Ramos (cell line): Measurements from ENCODE around the gene MAST4.

Source experiments
- in situ Hi-C: fragments of 300-500 bp; cut with MboI; formaldehyde crosslinking; loops from one replicate; pipeline ENCODE4 v1.14.3; 2022; ENCODE audit warnings: low sequenced_read_pairs; ENCODE audit not compliant: unreplicated experiment

The MAST4 gene

DNA sequence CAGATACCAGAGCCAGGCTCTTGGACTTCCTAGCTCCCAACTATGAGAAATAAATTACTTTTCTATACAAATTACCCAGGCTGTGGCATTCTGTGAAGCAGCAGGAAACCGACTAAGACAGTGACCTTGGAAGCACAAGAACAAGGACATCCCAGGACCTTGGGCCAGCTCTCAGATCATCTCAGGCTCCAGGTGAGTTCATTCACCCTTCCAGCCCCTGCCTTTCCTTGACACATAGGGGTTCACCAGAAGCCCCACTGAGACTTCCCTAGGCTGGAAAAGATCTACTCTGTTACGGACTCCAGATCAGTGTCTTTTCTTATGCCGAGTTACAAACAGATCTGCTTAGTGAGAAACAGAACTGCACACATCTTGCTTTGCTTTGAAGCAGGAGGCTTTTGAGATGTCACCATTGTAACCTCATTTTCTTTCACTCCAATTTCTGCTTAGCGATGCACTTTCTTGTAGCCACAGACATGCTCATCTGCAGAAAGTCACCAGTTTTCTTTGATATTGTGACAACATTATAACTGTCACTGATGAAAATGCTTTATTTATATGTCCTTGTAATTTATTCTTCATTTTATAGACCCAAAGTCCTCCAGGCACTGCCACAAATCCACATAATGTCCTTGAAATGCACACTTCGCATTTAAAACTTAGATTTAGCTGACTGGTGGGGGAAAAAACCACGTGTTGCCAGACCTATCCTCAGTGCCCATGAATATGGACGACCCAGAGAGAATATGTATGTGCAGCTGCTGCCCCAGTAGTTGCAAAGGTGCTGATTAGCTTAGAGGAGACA lies 592.3 kb downstream of the MAST4 start:
- in situ Hi-C loops = no loop called here

DNA sequence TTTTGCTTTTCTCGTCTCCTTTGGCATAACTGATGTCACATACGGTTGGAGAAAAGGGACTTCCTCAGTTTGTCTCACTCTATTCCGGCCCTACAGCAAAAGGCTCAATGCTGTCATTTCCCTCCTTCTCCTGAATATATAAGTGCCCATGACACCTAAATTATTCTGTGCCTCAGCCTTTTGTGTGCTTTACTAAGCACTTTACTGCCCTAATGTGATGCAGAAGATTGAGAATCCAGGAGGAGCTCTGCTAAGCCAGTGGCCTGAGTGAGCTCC lies 592.8 kb downstream of the MAST4 start:
- in situ Hi-C loops = no loop called here

DNA sequence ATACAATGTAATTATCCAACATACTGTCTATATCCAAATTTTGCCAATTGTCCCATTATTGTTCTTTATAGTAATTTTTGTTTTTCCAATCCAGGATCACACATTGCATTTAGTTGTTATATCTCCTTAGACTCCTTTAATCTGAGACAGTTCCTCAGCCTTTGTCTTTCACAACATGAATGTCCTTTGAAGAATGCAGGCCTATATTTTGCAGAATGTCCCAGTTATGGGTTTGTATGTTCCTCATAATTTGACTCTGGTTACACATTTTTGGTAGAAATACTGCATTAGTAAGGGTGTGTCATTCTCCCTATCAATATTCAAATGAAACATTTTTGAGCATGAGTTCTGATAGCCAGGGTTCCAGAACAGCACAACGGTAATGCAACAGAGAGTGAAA lies 593.7 kb downstream of the MAST4 start:
- in situ Hi-C loops = no loop called here

DNA sequence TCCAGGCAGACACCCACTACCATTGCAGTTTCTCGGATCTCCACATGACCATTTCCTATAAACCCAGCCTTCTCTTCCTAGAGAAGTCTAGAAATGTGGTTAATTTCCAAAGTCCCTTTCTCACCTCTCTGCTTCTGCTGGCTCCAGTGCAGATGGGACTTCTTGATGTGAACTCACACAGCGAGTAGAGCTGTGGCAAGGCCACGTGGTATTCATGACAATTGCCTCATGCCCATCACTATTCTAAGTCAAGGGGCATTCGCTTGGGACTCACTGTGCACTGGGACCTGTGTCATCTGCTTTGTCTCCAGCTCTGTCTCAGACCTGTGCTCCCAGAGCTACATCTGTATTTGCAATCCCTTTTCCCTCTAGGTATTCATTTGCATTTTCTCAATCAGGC lies 594.2 kb downstream of the MAST4 start:
- in situ Hi-C loops = no loop called here

DNA sequence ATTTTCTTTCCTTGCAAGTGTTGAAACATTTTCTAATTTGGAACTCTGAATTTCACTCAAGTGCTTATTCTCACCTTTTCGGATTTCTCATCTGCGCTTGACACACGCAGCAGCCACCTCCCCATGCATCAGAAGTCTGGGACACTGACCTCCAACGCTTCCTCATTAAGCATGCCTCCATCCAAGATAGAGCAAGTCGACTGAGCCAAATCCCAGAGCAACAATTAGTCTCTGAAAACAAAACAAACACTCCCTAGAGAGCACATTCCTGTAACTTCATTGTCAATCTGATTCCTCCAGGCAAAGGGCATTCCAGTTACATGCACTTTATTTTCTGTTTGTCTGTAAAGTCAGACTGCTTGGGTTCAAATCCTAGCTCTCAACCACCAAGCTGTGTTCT lies 594.7 kb downstream of the MAST4 start:
- in situ Hi-C loops = no loop called here

DNA sequence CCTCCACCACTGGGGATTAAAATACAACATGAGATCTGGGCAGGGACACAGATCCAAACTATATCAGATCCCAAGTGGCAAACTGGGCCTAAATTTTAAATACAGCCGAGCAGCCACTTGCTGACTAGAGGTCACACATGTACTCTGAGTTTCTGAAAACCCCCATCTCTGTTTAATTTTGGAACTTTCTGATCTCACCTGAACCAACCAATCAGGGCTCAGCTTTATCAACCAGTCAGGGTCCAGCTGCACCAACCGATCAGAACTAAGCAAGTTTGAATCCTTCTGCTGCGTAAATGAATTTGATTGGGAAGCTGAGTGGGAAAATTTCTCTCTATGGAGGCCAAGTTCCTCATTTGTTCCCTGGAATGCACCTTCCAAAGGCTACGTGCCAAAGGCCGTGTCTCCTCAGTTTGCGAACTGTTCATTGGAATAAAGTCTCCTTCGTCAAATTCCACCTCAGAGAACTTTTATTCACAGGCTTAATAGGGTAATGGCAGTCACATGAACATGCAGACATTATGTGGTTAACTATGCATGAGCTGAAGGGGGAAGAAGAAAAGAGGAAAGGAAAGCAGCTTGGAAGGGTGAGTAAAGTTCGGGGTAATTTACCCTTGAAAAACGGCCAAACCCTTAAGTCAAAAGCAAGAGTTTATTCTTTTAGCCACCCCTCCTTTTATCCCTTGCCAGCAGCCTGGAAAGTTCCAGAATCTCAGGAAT lies 596.7 kb downstream of the MAST4 start:
- in situ Hi-C loops = no loop called here

DNA sequence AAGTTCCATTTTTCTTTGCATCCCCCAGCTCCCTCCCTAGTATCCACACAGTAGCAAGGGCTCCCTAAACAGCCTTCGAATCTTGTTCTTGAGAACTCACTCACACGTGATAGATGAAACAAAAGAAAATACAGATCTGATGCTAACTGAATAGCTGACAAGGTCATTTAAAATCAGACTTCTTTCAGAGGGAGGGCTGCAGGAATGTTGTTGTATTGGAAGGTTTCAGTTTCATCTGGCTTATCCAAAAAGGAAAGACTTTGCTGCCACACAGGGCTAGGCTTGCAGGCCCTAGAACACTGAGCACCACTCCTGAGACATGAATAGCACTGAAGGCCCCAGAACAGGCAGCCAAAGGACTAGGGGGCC lies 597.2 kb downstream of the MAST4 start:
- in situ Hi-C loops = no loop called here

DNA sequence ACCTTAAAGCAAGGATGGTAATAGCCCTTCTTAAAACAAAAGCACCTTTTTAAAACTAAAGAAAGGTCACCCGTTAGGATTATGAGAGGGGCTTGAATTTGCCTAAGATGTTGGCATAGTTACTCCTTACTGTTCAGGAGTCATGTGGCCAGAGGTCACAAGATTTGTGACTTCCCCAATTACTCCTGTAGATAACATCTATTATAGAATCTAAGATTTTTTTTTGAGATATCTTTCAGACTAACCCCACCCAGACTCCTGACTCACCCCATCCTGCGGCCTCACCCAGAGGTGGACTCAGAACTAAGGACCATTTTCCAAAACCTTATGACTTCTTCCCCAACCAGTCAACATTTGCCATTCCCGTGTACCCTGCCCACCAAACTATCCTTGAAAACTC lies 598.0 kb downstream of the MAST4 start:
- in situ Hi-C loops = no loop called here

DNA sequence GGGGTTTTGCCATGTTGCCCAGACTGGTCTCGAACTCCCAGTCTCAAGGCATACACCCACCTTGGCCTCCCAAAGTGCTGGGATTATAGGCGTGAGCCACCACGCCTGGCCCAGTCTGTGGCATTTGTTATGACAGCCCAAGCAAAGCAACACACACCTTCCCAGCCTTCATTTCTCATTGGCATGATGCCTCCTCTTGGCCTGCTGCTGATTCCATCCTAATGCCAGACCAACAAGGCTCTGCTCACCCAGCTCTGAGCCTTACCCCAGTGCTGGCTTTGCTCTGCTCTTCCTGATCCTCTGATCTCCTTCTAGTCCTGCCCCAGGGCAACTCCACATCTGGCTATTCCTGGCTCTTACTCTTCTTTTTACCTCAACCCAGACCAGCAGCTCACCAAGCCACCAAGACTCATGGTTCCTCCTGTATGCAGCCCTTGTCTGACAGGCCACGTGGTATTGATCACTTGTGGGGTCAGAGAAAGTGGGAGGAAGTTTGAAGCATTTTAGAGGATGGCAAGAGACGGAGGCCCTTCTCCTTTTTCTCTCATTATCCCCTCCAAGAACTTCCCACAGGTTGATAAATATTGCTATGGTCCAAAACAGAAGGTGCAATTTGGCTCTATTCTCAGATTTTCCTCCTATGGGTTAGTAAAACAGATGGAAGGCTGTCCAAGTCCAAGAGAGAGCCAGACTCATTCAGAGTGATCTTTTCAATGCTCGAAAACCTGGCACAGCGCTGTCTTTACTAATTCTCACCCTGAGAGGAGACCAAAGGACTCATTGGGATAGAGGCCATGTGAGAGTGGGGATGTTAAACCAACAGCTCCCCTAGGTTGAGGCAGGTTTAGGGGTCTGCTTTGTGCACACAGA lies 599.4 kb downstream of the MAST4 start:
- in situ Hi-C loops = no loop called here

DNA sequence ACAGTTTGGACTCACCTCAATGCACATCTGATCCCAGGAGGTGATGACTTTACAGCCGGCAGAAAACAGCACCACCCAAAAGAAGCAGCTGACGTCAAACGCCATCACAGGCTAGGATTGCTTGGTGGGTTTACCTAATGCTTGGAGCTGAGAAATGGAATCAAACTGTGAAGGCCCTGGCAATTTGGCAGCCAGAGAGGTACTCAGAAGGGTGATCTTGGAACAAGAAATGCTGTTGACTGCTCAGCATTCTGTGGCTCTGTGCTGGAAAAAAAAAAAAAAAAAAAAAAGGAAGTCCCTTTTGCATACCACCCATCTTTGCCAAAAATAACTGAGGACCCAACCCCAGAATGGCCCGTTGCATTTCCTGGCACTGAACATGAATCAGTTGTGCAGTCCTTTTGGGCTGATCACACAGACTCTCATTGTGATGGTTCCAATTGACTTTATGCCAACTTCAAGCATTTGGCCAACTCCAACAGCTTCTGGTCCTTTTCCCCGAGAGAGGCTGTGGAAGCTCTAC lies 600.4 kb downstream of the MAST4 start, which contains the start of gene CD180:
Gene CD180 (minus strand): TSS at position 263 of the 523 bp plus-strand sequence. CDS start 158 bp downstream, at position 105.
- in situ Hi-C loops = no loop called here

DNA sequence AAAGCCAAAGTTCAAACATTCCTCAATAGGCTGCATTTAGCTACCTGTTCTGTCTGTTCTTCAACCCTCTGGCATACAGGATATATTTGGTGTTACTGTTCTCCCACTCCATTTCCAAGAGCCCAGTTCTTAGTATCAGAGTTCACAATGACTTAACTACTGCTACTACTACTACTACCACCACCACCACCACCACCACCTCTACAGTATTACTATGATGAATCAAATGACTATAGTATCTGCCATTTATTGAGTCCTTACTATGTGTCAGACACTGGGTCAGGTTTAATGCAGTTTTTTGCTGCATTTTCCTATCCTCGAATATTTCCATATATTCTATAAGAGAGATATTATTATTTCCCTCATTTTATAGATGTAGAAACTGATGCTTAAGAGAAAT lies 601.3 kb downstream of the MAST4 start:
- in situ Hi-C loops = no loop called here

DNA sequence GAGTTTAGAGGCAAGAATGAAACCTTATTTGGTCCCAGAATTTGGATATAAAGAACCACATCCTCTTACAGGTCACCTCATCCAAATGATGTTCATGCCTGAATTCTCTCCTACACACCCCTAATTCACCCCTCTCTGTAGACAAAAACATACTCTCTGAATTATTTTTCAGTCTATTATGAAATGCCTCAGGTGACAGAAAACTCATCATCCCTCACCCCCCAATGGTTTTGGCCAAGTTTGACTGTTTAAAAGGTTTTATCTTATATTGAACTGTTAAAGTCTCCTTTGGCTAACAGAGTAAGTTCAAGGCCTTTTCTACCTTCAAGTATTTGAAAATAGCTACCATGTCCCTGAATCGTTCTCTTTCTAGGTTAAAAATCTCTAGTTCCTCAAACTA lies 602.7 kb downstream of the MAST4 start:
- in situ Hi-C loops = no loop called here

DNA sequence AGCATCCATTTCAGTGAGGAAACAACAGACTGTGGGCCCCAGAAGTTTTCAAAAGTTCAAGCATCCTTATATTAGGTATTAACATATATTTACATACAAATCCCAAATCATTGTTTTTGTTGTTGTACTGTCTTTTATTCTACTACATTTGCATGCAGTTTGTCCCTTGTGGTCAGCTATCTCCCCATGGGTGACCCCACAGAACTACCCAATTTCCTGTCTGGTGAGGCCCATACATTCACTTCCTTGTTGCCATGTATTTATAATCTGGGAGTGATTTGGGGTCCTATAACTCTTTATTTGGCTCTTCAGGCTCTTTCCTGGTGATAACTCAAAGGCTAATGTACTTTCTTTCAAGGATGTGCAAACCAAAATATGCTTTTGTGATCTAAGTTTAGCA lies 603.7 kb downstream of the MAST4 start:
- in situ Hi-C loops = no loop called here

DNA sequence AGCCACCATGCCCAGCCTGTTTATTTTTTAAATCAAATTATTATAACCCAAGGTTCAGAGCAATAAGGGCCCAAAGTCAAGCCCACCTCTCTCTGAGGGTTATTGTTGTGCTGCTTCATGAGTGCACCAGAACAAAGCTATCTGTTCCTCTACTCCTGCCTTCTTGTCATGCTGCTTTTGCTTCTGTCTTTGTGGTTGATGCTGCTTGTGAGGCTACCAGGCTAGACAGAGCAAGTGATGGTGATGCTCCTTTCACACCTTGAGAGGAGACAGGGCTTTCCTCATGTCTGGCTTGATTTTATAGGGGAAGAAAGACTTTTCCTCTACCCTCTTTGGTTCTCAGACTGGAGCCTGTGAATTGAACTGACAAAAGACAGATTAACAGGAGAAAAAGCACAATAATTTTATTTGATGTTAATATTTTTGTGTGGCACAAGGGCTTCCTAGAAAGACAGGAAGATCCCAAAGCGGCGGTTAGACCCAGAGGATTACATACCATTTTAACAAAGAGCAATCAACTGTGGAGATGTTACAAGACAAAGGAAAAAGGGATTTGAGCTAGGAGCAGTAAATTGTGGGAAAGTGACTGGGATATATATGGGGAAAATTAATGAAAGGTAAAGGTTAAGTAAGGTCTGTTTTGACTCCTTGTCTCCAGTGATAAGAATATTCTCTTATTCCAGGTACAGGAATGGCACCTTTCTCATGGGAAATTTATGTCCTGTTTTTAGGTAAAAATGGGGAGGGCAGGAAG lies 604.8 kb downstream of the MAST4 start:
- in situ Hi-C loops = no loop called here

DNA sequence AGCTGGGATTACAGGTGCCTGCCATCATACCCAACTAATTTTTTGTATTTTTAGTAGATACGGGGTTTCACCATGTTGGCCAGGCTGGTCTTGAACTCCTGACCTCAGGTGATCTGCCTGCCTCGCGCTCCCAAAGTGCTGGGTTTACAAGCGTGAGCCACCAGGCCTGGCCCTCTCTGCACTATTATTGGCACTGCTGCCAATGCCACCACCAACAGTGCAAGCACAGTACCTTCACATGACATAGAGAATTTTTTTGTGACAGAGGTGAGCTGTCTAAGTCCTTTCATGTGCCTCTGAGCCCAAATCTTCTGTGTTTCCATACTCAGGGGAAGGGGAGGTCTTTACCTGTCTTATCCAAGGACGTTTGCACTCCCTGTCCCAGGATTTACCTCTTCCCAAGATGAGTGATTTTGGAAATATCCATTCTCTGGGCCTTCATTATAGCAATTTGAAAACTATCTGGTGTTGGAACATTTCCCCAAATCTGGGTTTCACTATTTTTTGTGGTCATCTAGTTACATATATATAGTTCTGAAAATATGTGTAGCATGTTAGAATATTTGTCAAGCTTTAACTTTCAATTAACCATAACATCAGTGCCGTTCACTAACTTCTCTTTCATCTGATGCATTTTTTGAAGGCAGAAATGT lies 605.8 kb downstream of the MAST4 start:
- in situ Hi-C loops = no loop called here

DNA sequence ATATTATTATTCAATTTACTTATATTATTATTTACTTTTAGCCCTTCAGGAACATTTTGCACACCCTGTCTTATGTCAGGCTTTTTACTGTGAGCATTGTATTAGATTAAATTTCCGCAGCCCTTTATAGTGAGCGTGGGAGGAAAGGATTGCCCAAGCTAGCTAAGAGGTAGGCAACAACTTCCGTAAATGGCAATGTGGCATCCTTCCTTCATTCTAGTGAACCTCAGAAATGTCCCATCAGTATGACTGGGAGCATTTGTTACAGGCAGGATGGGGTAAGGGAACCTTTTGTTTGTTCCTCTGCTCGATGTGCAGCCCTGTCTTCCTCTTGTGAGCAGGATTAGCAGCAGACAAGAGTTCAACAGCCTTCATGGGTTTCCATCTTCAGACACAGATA lies 606.6 kb downstream of the MAST4 start:
- in situ Hi-C loops = no loop called here

DNA sequence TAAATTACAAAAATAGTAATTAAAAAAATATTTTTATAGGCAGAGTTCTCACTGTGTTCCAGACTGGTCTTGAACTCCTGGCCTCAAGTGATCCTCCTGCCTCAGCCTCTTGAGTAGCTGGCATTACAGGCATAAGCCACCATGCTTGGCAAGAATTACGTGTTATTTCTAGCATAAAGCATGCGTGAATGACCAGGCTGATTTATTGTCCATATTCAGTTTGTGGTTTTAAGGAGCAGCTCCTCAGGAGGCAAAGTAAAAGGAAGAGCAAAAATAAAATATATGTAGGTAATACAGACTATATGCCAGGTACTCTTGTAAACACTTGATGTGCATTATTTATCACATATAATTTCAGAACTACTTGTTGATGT lies 607.5 kb downstream of the MAST4 start:
- in situ Hi-C loops = no loop called here

DNA sequence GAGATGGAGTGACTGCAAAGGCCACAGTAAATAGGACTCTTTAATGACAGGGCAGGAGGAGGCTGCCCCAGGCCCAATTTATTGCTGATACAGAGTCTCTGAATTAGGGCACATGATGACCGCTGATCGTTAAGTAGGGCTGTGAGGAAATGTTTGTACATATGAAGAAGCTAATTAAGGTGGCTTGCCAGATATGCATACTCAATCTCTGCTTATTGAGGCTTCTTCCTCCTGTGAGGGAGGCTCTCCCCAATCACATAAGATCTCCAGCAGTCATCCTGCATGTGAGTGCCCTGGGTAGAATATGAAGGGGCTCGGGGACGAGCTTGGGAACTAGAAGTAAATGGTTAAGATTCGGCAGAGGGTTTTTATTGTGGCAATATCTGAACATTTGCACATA lies 608.6 kb downstream of the MAST4 start:
- in situ Hi-C loops = no loop called here

DNA sequence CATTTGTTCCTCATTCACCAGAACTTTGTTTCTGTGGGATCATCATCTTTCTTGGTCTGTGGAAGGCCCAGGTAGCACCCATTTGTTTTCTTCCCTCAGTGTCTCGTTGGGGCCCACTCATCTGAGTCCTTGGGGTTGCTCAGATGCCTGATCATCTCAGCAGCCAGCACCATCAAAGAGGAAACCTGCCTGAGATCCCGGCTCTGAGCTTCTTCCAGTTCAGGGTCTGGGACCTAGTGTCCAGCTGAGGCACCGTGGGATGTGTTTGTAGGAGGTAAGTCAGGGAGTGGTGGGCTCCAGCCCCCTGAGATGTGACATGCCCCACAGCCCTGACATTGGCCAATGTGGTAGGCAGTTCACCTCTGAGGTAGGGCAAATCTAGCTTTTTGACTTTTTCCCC lies 609.8 kb downstream of the MAST4 start:
- in situ Hi-C loops = no loop called here

DNA sequence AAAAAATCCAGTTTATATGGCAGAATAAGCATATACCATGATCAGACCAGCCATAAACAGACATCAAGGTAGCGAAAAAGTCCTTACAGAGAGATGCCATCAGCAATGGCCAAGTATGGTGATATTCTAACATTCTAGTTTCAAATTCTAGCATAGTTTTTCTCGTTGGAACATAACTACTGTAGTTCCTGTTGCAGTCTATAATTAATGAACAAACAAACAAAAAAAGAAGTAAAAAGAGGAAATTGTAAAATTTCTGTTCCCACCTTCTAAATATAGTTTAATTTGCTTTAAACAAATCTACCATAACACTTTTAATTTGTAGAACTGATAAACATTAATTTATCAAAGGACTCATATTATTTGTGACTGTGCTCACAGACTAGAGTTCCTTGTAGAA lies 610.3 kb downstream of the MAST4 start:
- in situ Hi-C loops = no loop called here
